ENCODE data around the gene NUDC. TPM values are rescaled to one million over a fixed set of nuclear protein-coding genes. Genes with fewer than 3 reads are reported as not detected.

The NUDC gene
- total RNA-seq, 1 experiment from 2014 or later: 161 TPM

DNA sequence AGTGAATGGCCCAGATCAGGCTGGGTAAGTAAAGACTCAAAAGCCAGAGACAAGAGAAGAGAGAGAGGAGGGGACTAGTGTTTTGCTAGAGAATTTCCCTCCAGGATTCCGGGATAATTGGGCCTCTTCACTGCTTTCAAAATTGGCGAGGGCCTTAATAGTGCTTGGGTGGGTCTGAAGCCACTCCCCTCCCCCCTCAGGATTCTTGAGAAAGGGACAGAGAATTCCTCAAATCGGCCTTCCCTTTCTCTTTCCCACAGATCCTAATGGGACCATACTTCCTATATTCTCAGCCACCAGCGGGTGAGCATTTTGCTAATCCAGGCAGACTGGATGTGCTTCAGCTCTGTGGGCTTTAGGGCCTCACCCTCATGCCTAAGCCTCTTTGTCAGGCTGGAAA is 46.6 kb upstream of the NUDC start:
- POLR2A ChIA-PET: no interaction called here
- Histone ChIP-seq H3K4me3 (ENCODE audit: low read depth in 2 of 2, low read length in 2 of 2) (no peak overlapping the region), H3K36me3 (ENCODE audit: control insufficient read depth, insufficient read depth, low read length) (0 out of 2 replicates have a peak, but pooled peaks cover 7% of the 10 kb centered on the region), H3K27me3 (ENCODE audit: control insufficient read depth, insufficient read depth, low read length) (no peaks in the 10 kb centered on the region), H3K4me1 (ENCODE audit: control insufficient read depth, insufficient read depth, low read length) (no peaks in the 10 kb centered on the region), H3K27ac (ENCODE audit: low read length) (no peak overlapping the region), H3K9me3 (ENCODE audit: control insufficient read depth, insufficient read depth, low read depth, low read length) (no peaks in the 10 kb centered on the region)
- intact Hi-C loops (cut with micrococcal nuclease; ENCODE audit: unreplicated experiment): loop anchor here (5.0 kb wide), 1 partner anchor 273 kb away; no protein-coding TSS in a partner anchor
- no peak for ATAC-seq
- CTCF ChIA-PET: interaction anchor here (0.9 kb wide), 1 partner anchor 17 kb away, joined by 3 read pairs; no protein-coding TSS in a partner anchor
- TF ChIP-seq SIN3A (IDR thresholded peaks at IDR 0.05; ENCODE audit: borderline replicate concordance, insufficient read depth, low read depth, low read length) (no peak), POLR2AphosphoS5 (IDR thresholded peaks at IDR 0.05; ENCODE audit: low read depth, low read length) (no peak), TCF7L2 (IDR thresholded peaks at IDR 0.05; ENCODE audit: low read depth, low read length) (no peak)
- TF ChIP-seq, protein P1, sequence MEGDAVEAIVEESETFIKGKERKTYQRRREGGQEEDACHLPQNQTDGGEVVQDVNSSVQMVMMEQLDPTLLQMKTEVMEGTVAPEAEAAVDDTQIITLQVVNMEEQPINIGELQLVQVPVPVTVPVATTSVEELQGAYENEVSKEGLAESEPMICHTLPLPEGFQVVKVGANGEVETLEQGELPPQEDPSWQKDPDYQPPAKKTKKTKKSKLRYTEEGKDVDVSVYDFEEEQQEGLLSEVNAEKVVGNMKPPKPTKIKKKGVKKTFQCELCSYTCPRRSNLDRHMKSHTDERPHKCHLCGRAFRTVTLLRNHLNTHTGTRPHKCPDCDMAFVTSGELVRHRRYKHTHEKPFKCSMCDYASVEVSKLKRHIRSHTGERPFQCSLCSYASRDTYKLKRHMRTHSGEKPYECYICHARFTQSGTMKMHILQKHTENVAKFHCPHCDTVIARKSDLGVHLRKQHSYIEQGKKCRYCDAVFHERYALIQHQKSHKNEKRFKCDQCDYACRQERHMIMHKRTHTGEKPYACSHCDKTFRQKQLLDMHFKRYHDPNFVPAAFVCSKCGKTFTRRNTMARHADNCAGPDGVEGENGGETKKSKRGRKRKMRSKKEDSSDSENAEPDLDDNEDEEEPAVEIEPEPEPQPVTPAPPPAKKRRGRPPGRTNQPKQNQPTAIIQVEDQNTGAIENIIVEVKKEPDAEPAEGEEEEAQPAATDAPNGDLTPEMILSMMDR (IDR thresholded peaks at IDR 0.05): no peak
- TF ChIP-seq, protein P2, sequence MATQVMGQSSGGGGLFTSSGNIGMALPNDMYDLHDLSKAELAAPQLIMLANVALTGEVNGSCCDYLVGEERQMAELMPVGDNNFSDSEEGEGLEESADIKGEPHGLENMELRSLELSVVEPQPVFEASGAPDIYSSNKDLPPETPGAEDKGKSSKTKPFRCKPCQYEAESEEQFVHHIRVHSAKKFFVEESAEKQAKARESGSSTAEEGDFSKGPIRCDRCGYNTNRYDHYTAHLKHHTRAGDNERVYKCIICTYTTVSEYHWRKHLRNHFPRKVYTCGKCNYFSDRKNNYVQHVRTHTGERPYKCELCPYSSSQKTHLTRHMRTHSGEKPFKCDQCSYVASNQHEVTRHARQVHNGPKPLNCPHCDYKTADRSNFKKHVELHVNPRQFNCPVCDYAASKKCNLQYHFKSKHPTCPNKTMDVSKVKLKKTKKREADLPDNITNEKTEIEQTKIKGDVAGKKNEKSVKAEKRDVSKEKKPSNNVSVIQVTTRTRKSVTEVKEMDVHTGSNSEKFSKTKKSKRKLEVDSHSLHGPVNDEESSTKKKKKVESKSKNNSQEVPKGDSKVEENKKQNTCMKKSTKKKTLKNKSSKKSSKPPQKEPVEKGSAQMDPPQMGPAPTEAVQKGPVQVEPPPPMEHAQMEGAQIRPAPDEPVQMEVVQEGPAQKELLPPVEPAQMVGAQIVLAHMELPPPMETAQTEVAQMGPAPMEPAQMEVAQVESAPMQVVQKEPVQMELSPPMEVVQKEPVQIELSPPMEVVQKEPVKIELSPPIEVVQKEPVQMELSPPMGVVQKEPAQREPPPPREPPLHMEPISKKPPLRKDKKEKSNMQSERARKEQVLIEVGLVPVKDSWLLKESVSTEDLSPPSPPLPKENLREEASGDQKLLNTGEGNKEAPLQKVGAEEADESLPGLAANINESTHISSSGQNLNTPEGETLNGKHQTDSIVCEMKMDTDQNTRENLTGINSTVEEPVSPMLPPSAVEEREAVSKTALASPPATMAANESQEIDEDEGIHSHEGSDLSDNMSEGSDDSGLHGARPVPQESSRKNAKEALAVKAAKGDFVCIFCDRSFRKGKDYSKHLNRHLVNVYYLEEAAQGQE (IDR thresholded peaks at IDR 0.05; ENCODE audit: insufficient read depth in 1 of 2, low read depth in 2 of 2, low read length in 1 of 2): no peak
- in situ Hi-C loops (cut with HindIII; ENCODE audit: low pct_unique_long_range_greater_than_20kb, low sequenced_read_pairs): no loop called here
- BruUV-seq (replicated peaks): no TSS peak
- no peak for DNase-seq (ENCODE audit: low read depth, low spot score)

DNA sequence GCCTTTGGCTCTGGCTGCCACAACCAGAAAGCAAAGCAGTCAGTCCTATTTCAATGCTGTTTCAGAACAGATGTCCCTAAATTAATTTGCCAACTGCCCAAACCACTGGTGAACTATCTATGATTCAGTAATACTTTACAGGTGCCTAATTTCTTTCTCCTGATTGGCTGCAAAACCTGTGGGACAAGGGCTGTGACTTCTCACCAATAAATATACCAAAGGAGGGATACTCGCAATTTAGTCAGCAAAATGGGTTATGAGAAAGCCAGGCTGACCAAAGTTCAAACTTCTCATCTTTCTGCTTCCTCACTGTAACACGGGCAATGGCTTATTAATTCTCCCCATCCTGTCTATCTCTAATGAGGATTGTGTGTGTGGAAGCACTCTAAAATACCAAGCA is 44.2 kb upstream of the NUDC start:
- Histone ChIP-seq H3K27ac (ENCODE audit: low read length) (no peak overlapping the region), H3K9me3 (ENCODE audit: control insufficient read depth, insufficient read depth, low read depth, low read length) (no peaks in the 10 kb centered on the region), H3K36me3 (ENCODE audit: control insufficient read depth, insufficient read depth, low read length) (peaks cover 10% of the 10 kb centered on the region; the same call in 1 of the 2 replicates), H3K27me3 (ENCODE audit: control insufficient read depth, insufficient read depth, low read length) (no peaks in the 10 kb centered on the region), H3K4me1 (ENCODE audit: control insufficient read depth, insufficient read depth, low read length) (no peaks in the 10 kb centered on the region), H3K4me3 (ENCODE audit: low read depth in 2 of 2, low read length in 2 of 2) (no peak overlapping the region)
- intact Hi-C loops (cut with micrococcal nuclease; ENCODE audit: unreplicated experiment): loop anchor here (5.0 kb wide), 1 partner anchor 275 kb away; no protein-coding TSS in a partner anchor
- ATAC-seq: no peak
- in situ Hi-C loops (cut with HindIII; ENCODE audit: low pct_unique_long_range_greater_than_20kb, low sequenced_read_pairs): no loop called here
- CTCF ChIA-PET: no interaction called here
- POLR2A ChIA-PET: no interaction called here
- TF ChIP-seq SIN3A (IDR thresholded peaks at IDR 0.05; ENCODE audit: borderline replicate concordance, insufficient read depth, low read depth, low read length): no peak
- TF ChIP-seq, protein P1 (IDR thresholded peaks at IDR 0.05): no peak
- no peak; the same call in 1 of the 2 replicates for TF ChIP-seq POLR2AphosphoS5 (IDR thresholded peaks at IDR 0.05; ENCODE audit: low read depth, low read length)
- no peak for TF ChIP-seq TCF7L2 (IDR thresholded peaks at IDR 0.05; ENCODE audit: low read depth, low read length)
- BruUV-seq (replicated peaks): TSS peak; percentile 57
- no peak for DNase-seq (ENCODE audit: low read depth, low spot score)

Data from Panc1 (cell line).